Ramos (cell line): ENCODE results near the gene SNRPA.

ENCODE experiments used
- in situ Hi-C: fragments of 300-500 bp; cut with MboI; formaldehyde crosslinking; loops from one replicate; pipeline ENCODE4 v1.14.3; 2022; ENCODE audit warnings: low sequenced_read_pairs; ENCODE audit not compliant: unreplicated experiment

SNRPA gene

DNA sequence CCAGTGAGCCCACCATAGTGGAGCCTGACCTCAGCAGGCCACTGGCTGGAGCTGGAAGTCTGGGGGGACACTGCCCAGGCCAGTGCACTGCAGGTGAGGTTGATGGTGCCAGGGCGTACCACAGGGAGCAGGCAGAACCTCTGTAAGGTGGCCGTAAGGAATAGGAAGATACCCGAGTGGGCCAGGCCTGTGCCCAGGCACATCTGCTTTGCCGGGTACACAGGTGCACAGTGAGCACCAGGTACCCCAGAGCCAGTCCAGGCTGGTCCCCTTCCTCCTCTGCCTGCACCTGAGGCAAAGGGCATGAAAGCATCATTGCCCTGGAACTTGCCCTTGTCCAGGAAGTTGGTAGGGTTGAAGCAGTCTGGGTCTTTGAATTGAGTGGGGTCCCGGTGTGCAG is 57.5 kb downstream of the SNRPA start:
- in situ Hi-C loops = loop anchor here (5.0 kb wide), 1 partner anchor 61 kb away; no protein-coding TSS in a partner anchor

DNA sequence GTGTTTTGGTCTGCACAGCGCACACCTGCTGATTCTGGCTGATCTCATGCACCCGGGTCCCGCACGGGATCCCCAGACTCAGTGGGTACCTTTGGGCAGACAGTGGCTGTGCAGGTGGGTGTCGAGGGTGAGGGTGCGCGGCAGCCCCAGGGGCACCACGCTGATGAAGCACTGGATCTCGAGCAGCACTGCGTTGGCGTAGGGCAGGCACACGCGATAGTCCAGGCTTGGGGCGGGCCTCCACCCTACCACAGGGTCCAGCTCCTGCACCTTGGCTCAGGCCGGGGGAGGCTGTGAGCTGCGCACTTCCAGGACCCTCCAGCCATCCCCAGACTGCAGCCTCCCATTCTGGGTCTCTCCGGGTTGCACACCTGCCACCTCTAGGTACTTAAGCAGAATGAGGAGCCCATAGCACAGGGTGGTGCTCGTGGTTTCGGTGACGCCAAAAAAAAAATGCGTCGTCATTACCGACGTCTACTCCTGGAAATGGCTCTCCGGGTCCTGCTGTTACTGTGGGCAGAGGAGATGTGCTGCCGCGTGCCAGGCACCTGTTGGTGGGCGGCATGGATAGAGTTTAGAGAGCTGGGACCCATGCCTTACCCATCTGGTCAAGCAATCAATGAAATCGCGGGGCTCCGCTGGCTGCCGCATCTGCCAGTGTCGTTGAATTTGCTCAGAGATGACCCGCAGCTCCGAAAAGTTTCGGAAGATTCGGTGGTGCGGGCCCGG is 58.5 kb downstream of the SNRPA start:
- in situ Hi-C loops = loop anchor here (5.0 to 10.0 kb wide), 2 partner anchors 62 to 155 kb away; no protein-coding TSS in a partner anchor

DNA sequence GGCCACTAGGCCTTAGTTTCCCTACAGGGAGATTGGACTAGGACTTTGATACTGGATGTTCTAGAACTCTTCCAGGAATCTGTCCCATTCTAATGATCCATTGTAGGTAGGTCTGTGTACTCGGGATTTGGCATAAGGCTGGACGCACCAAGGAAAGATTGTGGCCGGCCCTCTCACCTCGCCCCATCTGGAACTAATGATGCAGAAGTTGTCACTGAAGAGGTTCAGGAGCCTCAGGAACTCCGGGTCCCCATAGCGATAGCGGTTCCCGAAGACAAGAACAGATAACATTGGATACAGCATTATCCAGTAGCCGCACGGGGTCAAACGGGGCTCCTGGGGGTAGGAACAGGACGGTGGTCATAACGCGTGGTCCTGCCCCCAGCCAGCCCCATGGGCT is 59.2 kb downstream of the SNRPA start:
- in situ Hi-C loops = loop anchor here (10.0 kb wide), 1 partner anchor 155 kb away; no protein-coding TSS in a partner anchor

DNA sequence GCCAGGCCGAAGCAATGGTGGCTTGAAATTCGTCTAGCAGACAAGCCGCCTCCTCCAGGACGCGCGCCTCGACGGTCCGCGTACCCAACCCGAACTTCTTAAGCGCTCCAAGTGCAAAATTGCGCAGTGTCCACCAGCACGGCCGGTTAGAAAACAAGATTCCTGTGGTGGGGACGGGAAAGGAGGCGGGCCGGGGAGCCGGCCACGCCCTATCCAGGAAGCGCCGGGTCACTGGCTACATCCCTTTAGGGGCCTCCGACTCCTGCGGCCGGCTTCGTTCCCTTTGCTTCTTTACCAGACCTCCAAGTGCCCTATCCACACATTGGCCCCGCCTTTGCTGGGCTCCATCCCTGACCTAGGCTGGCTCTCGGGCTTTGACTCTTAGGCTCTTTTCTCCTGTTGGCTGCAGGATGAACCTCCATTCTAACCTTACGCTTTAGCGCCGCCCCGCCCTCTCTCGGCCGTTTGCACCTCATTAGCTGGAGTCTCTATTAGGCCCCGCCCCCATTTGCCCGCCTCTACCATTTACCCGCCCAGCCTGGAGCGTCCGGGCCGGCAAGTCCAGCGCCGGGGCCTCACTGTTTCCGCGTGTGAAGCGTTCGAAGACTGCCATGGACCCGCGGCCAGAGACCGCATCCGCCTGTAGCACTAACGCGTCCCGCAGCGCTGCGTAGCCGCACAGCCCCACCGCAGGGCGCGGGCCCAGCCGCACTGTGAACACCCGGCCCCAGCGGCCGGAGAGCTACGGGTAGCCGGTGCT is 59.8 kb downstream of the SNRPA start:
- in situ Hi-C loops = loop anchor here (10.0 kb wide), 1 partner anchor 156 kb away; no protein-coding TSS in a partner anchor

DNA sequence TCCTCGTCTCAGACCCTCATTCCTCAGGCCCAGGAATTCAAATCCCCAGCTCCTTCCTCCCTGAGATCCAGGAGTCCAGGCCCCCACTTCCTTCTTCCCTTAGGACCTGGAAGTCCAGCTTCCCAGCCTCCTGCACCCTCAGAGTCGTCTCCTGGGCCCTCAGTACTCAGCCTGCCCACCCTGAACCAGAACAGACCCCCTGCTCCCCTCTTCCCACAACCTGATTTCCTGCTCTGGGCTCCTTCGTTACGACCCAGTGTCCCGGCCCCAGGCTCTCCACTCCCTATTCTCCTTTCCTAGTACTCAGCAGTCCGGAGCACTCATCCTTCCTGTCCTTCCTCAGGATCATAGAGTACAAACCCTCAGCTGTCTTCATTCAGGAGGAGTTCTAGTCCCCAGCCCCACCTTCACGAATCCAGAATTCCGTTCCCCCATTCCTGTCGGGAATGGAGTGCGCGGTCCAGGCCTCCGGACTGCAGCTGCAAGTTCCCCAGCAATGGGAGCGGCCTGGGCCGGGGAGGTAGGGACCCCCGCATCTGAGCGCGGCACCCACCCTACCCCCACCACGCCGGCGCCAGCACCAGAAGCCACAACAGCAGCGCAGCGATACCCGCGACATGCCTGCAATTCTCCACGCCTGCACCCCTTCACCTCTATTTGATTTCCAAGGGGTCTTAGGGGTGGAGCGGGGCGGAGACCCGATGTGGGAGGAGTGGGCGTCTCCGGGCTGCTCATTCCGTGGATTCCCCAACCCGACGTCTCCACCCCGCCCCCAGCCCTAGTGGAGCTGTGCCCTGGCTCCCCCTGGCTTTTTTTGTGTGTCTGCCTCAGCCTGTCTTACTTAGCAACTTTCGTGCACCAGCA is 60.7 kb downstream of the SNRPA start:
- in situ Hi-C loops = loop anchor here (10.0 kb wide), 1 partner anchor 157 kb away; no protein-coding TSS in a partner anchor

DNA sequence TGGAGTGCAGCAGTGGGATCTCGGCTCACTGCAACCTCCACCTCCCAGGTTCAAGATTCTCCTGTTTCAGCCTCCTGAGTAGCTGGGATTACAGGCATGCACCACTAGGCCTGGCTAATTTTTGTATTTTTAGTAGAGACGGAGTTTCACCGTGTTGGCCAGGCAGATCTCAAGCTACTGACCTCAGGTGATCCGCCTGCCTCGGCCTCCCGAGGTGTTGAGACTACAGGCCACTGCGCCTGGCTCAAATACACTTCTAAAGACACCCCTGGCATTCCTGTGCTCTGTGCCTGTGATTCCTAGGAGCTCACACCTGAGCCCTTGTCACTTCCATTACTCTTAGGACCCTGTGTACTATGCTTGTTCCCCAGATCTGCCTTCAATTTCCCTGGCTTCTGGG is 61.6 kb downstream of the SNRPA start:
- in situ Hi-C loops = loop anchor here (10.0 kb wide), 1 partner anchor 158 kb away; no protein-coding TSS in a partner anchor

DNA sequence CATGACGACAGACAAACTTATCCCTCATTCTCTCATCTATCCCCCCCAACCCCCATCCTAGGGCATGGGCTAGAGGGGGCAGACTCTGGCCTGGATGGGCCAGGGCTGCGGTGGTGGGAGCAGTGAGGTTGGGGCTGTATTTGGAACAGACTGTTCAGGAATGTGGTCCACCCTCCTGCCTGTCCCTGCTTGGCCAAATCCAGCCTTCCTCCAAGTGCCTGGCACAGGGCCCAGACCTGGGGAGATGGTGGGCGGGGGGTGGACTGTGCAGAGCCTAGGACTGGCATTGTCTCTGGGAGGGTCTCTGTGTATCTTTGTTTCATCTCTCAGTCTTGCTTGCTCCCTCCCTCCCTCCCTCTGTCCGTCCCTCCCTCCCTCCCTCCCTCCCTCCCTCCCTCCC is 62.2 kb downstream of the SNRPA start:
- in situ Hi-C loops = loop anchor here (10.0 kb wide), 1 partner anchor 158 kb away; no protein-coding TSS in a partner anchor
